ENCODE results near the gene CD79B.

The CD79B gene

GRCh38 chr17:63931981-63932561, at the start of gene CD79B:
CD79B (minus strand) TSS chr17:63932331; CDS start chr17:63932261, 70 bp downstream.
- Mint-ChIP-seq H3K4me3 (peak within 1 kb of the TSS; percentile 93), H3K4me1 (ENCODE audit: low read depth) (peaks cover 28% of the 10 kb centered on the region), H3K27ac (peak within 1 kb of the TSS; percentile 96), H3K27me3 (no peaks in the 10 kb centered on the region), H3K9me3 (no peaks in the 10 kb centered on the region), H3K36me3 (ENCODE audit: low read depth) (no peaks in the 10 kb centered on the region)

DNA sequence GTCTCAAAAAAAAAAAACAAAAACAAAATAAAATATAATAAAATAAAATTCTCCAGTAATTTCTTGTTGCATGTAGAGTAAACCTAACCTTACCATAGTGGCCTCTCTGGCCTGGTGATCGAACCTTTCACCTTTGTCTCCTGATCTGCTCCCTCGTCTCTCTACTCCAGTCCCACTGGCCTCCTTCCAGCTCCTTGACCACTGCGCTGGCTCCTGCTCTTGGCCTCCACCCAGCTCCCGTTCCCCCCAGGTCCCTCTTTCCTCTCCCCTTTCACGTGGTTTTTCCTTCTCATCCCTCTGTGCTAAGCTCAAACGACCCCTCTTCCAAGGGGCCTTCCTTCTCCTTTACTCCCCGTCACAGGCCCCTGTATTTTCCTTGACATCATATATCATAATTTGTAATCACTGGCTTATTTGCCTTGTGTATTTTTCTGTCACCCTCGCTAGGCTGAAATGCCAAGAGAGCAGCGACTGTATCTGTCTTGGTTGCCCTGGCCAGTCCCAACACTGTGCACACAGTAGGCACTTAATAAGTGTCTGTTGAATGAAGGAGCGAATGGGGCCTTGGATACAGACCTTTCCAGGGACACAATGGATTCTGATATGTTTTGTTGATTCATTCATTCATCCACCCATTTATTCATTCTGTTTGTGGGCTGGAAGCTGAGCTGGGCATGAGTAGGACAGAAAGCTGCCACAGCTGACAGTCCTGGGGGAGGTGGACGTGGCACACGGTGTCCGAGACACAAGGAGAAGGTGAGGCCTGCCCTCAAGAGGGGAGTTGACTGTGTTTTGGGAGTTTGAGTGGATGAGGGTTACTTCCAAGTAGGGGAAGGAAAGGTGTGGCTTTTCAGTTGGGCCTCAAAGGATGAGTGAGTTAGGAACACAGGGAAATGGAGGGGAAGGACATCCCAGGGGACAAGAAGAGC, 46.4 kb upstream of the CD79B start:
- Mint-ChIP-seq H3K27me3 (peaks cover 4% of the 10 kb centered on the region), H3K27ac (no peak overlapping the region), H3K9me3 (peaks cover 11% of the 10 kb centered on the region), H3K4me1 (ENCODE audit: low read depth) (peaks cover 17% of the 10 kb centered on the region), H3K36me3 (ENCODE audit: low read depth) (peaks cover 5% of the 10 kb centered on the region), H3K4me3 (no peak overlapping the region)

DNA sequence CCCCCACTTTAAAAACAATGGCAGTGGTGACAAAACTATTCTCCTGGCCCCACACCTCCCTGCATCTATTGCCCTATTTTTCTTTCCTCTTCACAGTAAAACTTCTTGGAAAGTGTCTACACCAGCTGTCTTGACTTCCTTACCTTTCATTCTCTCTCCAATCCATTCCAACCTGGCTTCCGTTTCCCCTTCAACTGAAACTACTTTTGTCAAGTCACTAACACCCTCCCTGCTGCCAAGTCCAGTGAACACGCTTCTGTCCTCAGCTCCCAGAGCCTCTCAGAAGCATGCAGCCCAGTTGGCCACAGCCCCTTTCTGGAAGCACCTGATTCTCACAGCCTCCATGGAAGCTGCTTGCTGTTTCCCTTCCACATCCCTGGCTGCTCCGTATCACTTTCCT, 44.6 kb upstream of the CD79B start:
- H3K9me3 Mint-ChIP-seq, result peaks cover 1% of the 10 kb centered on the region
- no peak overlapping the region for H3K4me3 Mint-ChIP-seq
- H3K27ac Mint-ChIP-seq, result no peak overlapping the region
- H3K4me1 Mint-ChIP-seq (ENCODE audit: low read depth), result peaks cover 17% of the 10 kb centered on the region
- peaks cover 4% of the 10 kb centered on the region for H3K27me3 Mint-ChIP-seq
- H3K36me3 Mint-ChIP-seq (ENCODE audit: low read depth), result no peaks in the 10 kb centered on the region

DNA sequence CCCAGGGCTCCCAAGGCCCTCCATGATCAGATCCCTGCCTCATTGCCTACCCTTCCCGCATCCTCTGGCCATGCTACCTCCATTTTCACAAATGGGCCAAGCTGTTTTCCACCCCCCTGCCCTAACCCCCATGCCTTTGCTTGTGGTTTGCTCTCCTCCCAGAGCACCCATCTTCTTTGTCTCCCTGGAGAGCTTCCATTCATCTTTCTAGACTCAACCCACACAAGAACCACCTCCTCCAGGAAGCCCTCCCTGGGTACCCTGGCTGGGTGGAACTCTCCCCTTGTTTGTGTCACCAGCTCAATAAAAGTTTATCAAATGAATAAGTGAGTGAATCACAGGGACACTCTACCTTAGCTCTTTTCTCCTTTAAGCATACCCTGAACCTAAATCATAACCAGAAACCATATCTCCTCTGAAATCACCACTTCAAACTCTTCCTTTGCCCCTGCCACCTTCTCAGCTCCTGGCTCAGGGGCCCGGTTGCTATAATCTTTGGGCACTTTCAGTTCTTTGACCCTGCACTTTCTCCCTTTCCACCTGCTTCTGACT, 43.5 kb upstream of the CD79B start:
- H3K27ac Mint-ChIP-seq, result no peak overlapping the region
- no peaks in the 10 kb centered on the region for H3K9me3 Mint-ChIP-seq
- H3K4me3 Mint-ChIP-seq, result no peak overlapping the region
- H3K27me3 Mint-ChIP-seq, result peaks cover 4% of the 10 kb centered on the region
- H3K4me1 Mint-ChIP-seq (ENCODE audit: low read depth), result peaks cover 17% of the 10 kb centered on the region
- H3K36me3 Mint-ChIP-seq (ENCODE audit: low read depth), result no peaks in the 10 kb centered on the region

DNA sequence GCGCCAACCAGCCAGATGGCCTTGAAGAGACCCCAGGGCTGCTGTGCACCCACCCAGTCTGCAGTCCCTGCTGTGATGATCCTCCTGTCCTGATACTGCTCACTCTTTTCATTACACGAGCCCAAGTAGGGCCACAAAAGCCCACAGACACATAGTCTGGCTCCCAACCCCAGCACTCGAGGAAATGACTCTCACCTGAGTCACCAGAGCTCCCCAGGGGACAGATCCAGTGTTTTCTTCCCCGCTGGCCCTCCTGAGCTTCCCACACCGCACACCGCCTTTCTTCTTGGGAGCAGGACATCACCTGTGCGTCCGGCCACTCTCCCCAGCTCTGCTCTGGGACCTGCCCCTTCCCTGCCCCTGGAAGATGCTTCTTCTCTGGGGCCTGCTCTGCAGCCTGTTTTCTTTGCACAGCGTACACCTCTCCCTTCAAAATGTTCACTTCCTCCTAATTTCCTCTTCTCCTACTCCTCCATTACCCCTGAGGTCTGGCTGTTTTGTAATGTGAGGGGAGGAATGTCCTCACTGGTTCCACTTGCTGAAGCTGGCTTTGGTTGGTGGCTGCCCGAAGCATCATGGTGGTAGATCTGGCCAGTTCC, 42.6 kb upstream of the CD79B start:
- Mint-ChIP-seq H3K4me3 (no peak overlapping the region), H3K27me3 (peaks cover 4% of the 10 kb centered on the region), H3K27ac (no peak overlapping the region), H3K4me1 (ENCODE audit: low read depth) (peaks cover 17% of the 10 kb centered on the region), H3K9me3 (no peaks in the 10 kb centered on the region), H3K36me3 (ENCODE audit: low read depth) (no peaks in the 10 kb centered on the region)

DNA sequence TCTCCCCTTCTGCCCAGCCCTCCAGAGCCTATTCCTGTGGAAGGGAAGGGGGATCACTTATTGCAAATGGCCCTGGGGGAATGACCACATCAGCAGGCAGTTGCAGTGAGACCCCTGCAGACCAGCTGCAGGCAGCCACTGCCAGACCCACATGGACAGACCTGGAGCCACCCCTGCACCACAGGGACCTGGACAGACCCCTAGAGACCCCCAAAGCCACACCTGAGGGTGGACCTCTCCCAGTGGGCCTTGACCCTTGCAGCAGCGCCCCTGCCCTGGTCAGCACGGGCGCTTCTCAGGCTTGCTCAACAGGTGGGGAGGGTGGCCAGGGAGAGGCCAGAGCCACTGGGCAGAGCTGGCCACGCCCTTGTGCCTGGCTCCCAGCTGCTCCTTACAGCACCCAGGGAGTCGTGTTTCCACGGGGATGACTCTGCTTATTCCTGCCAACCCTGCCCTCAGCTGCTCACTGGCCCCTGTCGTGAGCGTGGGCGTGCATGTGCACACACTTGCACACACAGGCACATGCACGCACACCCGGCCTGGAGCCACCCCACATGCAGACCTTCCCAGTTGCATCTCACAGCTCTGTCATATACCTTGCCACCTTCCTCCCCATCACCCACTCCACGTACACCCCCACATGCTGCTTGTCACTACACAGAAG, 41.9 kb upstream of the CD79B start:
- Mint-ChIP-seq H3K4me3 (no peak overlapping the region), H3K36me3 (ENCODE audit: low read depth) (no peaks in the 10 kb centered on the region), H3K27me3 (peaks cover 4% of the 10 kb centered on the region), H3K4me1 (ENCODE audit: low read depth) (peaks cover 17% of the 10 kb centered on the region), H3K9me3 (no peaks in the 10 kb centered on the region), H3K27ac (peak overlapping the region; percentile 47)

DNA sequence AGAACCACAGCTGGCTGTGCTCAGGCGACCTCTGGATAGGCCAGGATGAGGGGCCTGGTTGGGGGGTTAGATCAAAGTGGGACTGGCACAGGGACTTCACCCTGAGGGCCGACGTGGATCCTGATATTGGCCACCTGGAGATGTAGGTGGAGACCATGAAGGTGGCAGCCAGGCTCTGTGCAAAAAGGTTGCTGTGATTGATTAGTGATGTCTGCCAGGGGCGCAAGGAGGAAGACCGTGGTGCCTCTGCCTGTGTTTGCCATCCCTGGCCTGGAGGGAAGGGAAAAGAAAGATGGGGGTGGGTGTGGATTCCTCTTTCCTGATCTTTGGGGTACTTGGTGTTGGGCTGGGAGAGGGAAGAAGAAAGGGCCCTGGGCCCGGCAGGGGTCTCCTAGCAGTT, 41.1 kb upstream of the CD79B start:
- Mint-ChIP-seq H3K4me3 (peak overlapping the region; percentile 24), H3K9me3 (no peaks in the 10 kb centered on the region), H3K36me3 (ENCODE audit: low read depth) (no peaks in the 10 kb centered on the region), H3K4me1 (ENCODE audit: low read depth) (peaks cover 20% of the 10 kb centered on the region), H3K27ac (no peak overlapping the region), H3K27me3 (peaks cover 4% of the 10 kb centered on the region)

DNA sequence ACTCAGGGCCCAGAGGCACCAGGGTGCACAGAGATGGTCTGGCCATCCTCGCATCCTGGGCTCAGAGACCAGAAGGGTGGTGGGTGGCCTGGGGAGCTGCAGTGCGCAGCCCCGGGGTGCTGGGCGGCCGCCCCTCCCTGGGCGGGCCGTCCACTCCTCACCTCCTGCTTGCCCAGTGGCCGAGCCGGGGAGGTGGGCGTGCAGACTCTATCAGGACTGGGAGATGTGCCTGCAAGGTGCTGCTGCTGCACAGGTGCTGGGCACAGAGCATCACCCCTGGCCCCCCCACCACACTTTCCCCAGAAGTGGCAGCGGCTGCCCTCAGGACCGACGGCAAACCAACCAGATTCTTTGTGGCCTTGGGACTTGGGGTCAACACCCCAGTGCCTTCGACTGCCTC, 40.7 kb upstream of the CD79B start, which contains the start of gene SCN4A:
SCN4A (minus strand) TSS at position 123 of the 400 bp plus-strand sequence; CDS start at position 46, 77 bp downstream.
- no peaks in the 10 kb centered on the region for H3K36me3 Mint-ChIP-seq (ENCODE audit: low read depth)
- H3K4me1 Mint-ChIP-seq (ENCODE audit: low read depth), result peaks cover 24% of the 10 kb centered on the region
- no peaks in the 10 kb centered on the region for H3K9me3 Mint-ChIP-seq
- peaks cover 4% of the 10 kb centered on the region for H3K27me3 Mint-ChIP-seq
- peak within 1 kb of the TSS; percentile 24 for H3K4me3 Mint-ChIP-seq
- H3K27ac Mint-ChIP-seq, result peak within 1 kb of the TSS; percentile 4

- H3K27me3 Mint-ChIP-seq, result no peaks in the 10 kb centered on the region
- no peaks in the 10 kb centered on the region for H3K9me3 Mint-ChIP-seq
- no peaks in the 10 kb centered on the region for H3K36me3 Mint-ChIP-seq (ENCODE audit: low read depth)
- H3K4me1 Mint-ChIP-seq (ENCODE audit: low read depth), result peaks cover 25% of the 10 kb centered on the region
- H3K27ac Mint-ChIP-seq, result no peak overlapping the region
- no peak overlapping the region for H3K4me3 Mint-ChIP-seq
These were observed 37.1 kb upstream of the CD79B start for GRCh38 chr17:63969278-63969677.

DNA sequence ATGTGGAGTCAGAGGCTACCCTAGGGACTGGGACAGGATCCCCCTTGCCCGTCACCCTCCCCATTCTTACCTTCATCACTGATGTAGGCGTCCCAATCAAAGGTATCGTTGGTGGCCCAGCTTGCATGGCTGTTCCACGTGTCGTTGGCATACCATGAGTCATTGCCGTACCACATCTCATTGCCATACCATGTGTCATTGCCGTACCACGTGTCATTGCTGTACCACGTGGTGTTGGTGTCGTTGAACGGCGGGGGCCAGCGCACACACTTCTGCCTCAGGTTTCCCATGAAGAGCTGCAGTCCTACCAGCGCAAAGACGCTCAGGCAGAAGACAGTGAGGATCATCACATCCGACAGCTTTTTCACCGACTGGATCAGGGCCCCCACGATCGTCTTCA, 35.8 kb upstream of the CD79B start:
- no peak overlapping the region for H3K4me3 Mint-ChIP-seq
- H3K36me3 Mint-ChIP-seq (ENCODE audit: low read depth), result no peaks in the 10 kb centered on the region
- no peaks in the 10 kb centered on the region for H3K27me3 Mint-ChIP-seq
- H3K27ac Mint-ChIP-seq, result no peak overlapping the region
- no peaks in the 10 kb centered on the region for H3K9me3 Mint-ChIP-seq
- peaks cover 23% of the 10 kb centered on the region for H3K4me1 Mint-ChIP-seq (ENCODE audit: low read depth)

- Mint-ChIP-seq H3K36me3 (ENCODE audit: low read depth) (no peaks in the 10 kb centered on the region), H3K27me3 (no peaks in the 10 kb centered on the region), H3K9me3 (no peaks in the 10 kb centered on the region), H3K4me3 (no peak overlapping the region), H3K4me1 (ENCODE audit: low read depth) (peaks cover 23% of the 10 kb centered on the region), H3K27ac (peak overlapping the region; percentile 2)
These were observed 34.6 kb upstream of the CD79B start for GRCh38 chr17:63966646-63967264.

DNA sequence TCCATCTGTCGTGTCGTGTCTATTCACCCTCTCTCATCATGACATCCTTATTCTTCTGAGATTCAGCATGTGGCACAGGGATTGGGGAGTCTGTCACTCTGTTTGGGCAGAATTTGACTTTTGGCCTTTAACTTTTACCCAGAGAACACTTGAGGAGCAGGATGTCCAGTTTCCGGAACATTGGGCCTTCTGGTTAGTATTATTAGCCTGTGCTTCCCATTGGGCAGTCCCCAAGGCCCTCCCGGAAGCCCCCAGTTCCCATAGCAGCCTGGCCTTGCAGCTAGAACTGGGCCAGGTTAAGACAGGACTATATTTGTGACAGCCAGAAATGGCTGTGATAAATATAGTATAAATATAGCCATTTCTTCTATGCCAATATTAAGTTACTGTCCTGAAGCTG, 31.0 kb upstream of the CD79B start:
- Mint-ChIP-seq H3K36me3 (ENCODE audit: low read depth) (no peaks in the 10 kb centered on the region), H3K4me1 (ENCODE audit: low read depth) (peaks cover 23% of the 10 kb centered on the region), H3K27ac (no peak overlapping the region), H3K4me3 (no peak overlapping the region), H3K27me3 (no peaks in the 10 kb centered on the region), H3K9me3 (no peaks in the 10 kb centered on the region)

GRCh38 chr17:63962298-63962744, 30.2 kb upstream of the CD79B start:
- H3K9me3 Mint-ChIP-seq, result no peaks in the 10 kb centered on the region
- no peaks in the 10 kb centered on the region for H3K36me3 Mint-ChIP-seq (ENCODE audit: low read depth)
- H3K27ac Mint-ChIP-seq, result no peak overlapping the region
- H3K27me3 Mint-ChIP-seq, result no peaks in the 10 kb centered on the region
- no peak overlapping the region for H3K4me3 Mint-ChIP-seq
- peaks cover 15% of the 10 kb centered on the region for H3K4me1 Mint-ChIP-seq (ENCODE audit: low read depth)

Measured in stimulated activated naive CD8-positive, alpha-beta T cell treated with anti-CD3 and anti-CD28 coated beads, Interleukin-15, Interleukin-2, amounts not matched to agents 100 ng/mL and 50 ng/mL, for 24 hours (primary cell).